H1 (cell line): ENCODE measurements around the gene BEAN1. TPM values are rescaled to one million over a fixed set of nuclear protein-coding genes. Genes with fewer than 3 reads are reported as not detected.

Experiments used
- CTCF ChIA-PET: fragments of 300-600 bp; sonication (Branson Sonifier 250); formaldehyde crosslinking; loops from one replicate; lab custom pipeline; 2021; ENCODE audit not compliant: partially characterized antibody; lab: Charles Lee
- POLR2A ChIA-PET: fragments of 300-600 bp; sonication (Branson Sonifier 250); formaldehyde crosslinking; loops from one replicate; lab custom pipeline; 2021; ENCODE audit warnings: inconsistent platforms; ENCODE audit not compliant: partially characterized antibody; lab: Charles Lee
- DNase-seq, 2 experiments: peaks; one replicate each; pipeline versions ENCODE4 v3.0.0 to v3.0.0-alpha.2; 2010 to 2022; ENCODE audit warnings: low spot score in 2 of 2, low read depth in 1 of 2, mixed read lengths in 1 of 2
- FAIRE-seq: peaks from 2 replicates; lab custom pipeline; 2011; peaks lifted over from hg19 to GRCh38; lab: Jason Lieb, UNC
- H2AFZ ChIP-seq: 2 replicates; pipeline ENCODE4 v1.8.1; 2012; ENCODE audit warnings: low read length, inconsistent platforms
- H2AK5ac ChIP-seq: 2 replicates; pipeline ENCODE4 v1.6.1; 2013; ENCODE audit warnings: low read depth, low read length
- H2BK120ac ChIP-seq: replicated peaks from 2 replicates; pipeline ENCODE3; 2013; ENCODE audit warnings: low read depth, low read length, inconsistent platforms
- H2BK12ac ChIP-seq: 2 replicates; pipeline ENCODE4 v1.6.1; 2013; ENCODE audit warnings: low read depth, low read length
- H2BK15ac ChIP-seq: 2 replicates; pipeline ENCODE4 v1.6.1; 2013; ENCODE audit warnings: low read length
- H2BK20ac ChIP-seq: 2 replicates; pipeline ENCODE4 v1.6.1; 2013; ENCODE audit warnings: low read length
- H2BK5ac ChIP-seq: 2 replicates; pipeline ENCODE4 v1.6.1; 2013; ENCODE audit warnings: low read depth, low read length
- H3K14ac ChIP-seq: 2 replicates; pipeline ENCODE4 v1.6.1; 2013; ENCODE audit warnings: inconsistent platforms; ENCODE audit not compliant: insufficient read length
- H3K18ac ChIP-seq: 2 replicates; pipeline ENCODE4 v1.6.1; 2013; ENCODE audit warnings: low read length; ENCODE audit errors: extremely low read depth
- H3K23ac ChIP-seq: 2 replicates; pipeline ENCODE4 v1.6.1; 2013; ENCODE audit warnings: inconsistent platforms; ENCODE audit not compliant: insufficient read length
- H3K23me2 ChIP-seq: 2 replicates; pipeline ENCODE4 v1.6.1; 2013; ENCODE audit warnings: low read depth, low read length
- H3K27ac ChIP-seq: 2 replicates; pipeline ENCODE4 v1.6.1; 2011; ENCODE audit warnings: low read depth, low read length, inconsistent platforms
- H3K27me3 ChIP-seq, 4 experiments: replicated peaks in 1 of 4; 1 replicate in 1 of 4; 2 replicates in 3 of 4; pipeline versions ENCODE4 v1.6.1 to v1.8.1; 2011 to 2013; ENCODE audit warnings: low read length in 3 of 4, mild to moderate bottlenecking in 3 of 4, inconsistent platforms in 2 of 4, mixed read lengths in 2 of 4, moderate library complexity in 1 of 4; ENCODE audit not compliant: control insufficient read depth in 3 of 4, insufficient read depth in 3 of 4; ENCODE audit errors: extremely low read depth in 1 of 4
- H3K36me3 ChIP-seq, 4 experiments: 2 replicates each; pipeline versions ENCODE4 v1.6.1 to v1.8.1; 2011 to 2013; ENCODE audit warnings: mild to moderate bottlenecking in 4 of 4, low read length in 3 of 4, moderate library complexity in 2 of 4, control low read depth in 1 of 4, inconsistent platforms in 1 of 4; ENCODE audit not compliant: insufficient read depth in 4 of 4, control insufficient read depth in 2 of 4
- H3K4ac ChIP-seq: replicated peaks from 2 replicates; pipeline ENCODE3; 2013; ENCODE audit warnings: low read length, low read depth, mixed read lengths, inconsistent platforms; ENCODE audit not compliant: insufficient read length
- H3K4me1 ChIP-seq, 4 experiments: replicated peaks in 1 of 4; 1 replicate in 1 of 4; 2 replicates in 3 of 4; pipeline versions ENCODE4 v1.6.1 to v1.8.1; 2011 to 2013; ENCODE audit warnings: low read length in 3 of 4, inconsistent platforms in 2 of 4, mixed read lengths in 1 of 4; ENCODE audit not compliant: insufficient read depth in 4 of 4, control insufficient read depth in 3 of 4
- H3K4me2 ChIP-seq, 2 experiments: 2 replicates each; pipeline versions ENCODE4 v1.6.1 to v1.8.1; 2011 to 2013; ENCODE audit warnings: low read depth in 2 of 2, low read length in 2 of 2, control low read depth in 1 of 2, inconsistent platforms in 1 of 2, mild to moderate bottlenecking in 1 of 2; ENCODE audit not compliant: insufficient read depth in 1 of 2
- H3K4me3 ChIP-seq, 4 experiments: fragments of 200-600, 300-600 bp in 1 of 4; sonication (generic), shearing (Covaris generic), sonication (Bioruptor Twin) in 1 of 4; 2 replicates each; pipeline versions ENCODE4 v1.5.1 to v1.8.1; 2011 to 2016; ENCODE audit warnings: low read length in 4 of 4, low read depth in 3 of 4, control low read depth in 2 of 4, inconsistent platforms in 2 of 4, mild to moderate bottlenecking in 2 of 4, mixed read lengths in 1 of 4, moderate library complexity in 1 of 4; ENCODE audit not compliant: insufficient read depth in 2 of 4; ENCODE audit errors: extremely low read depth in 1 of 4
- H3K56ac ChIP-seq: replicated peaks from 2 replicates; pipeline ENCODE3; 2013; ENCODE audit warnings: low read depth, mild to moderate bottlenecking, mixed read lengths, low read length, inconsistent platforms; ENCODE audit not compliant: insufficient read length
- H3K79me1 ChIP-seq: 2 replicates; pipeline ENCODE4 v1.6.1; 2013; ENCODE audit warnings: low read depth, low read length, control low read depth
- H3K79me2 ChIP-seq, 2 experiments: 2 replicates each; pipeline versions ENCODE4 v1.6.1 to v1.8.1; 2012 to 2013; ENCODE audit warnings: low read length in 2 of 2, mild to moderate bottlenecking in 2 of 2, inconsistent platforms in 1 of 2; ENCODE audit not compliant: insufficient read depth in 2 of 2, control insufficient read depth in 1 of 2
- H3K9ac ChIP-seq, 4 experiments: replicated peaks in 1 of 4; 1 replicate in 1 of 4; 2 replicates in 3 of 4; pipeline versions ENCODE4 v1.6.1 to v1.8.1; 2011 to 2013; ENCODE audit warnings: low read depth in 3 of 4, low read length in 3 of 4, control low read depth in 2 of 4, mild to moderate bottlenecking in 2 of 4, moderate library complexity in 2 of 4, inconsistent platforms in 1 of 4; ENCODE audit errors: extremely low read depth in 1 of 4
- H3K9me3 ChIP-seq, 2 experiments: 2 replicates each; pipeline versions ENCODE4 v1.6.1 to v1.8.1; 2012 to 2013; ENCODE audit warnings: mild to moderate bottlenecking in 2 of 2, moderate library complexity in 2 of 2, control low read depth in 1 of 2, inconsistent platforms in 1 of 2, low read depth in 1 of 2, low read length in 1 of 2, mixed read lengths in 1 of 2; ENCODE audit not compliant: insufficient read depth in 2 of 2
- H4K20me1 ChIP-seq, 2 experiments: replicated peaks in 1 of 2; 2 replicates each; pipeline versions ENCODE3 to v1.8.1; 2011 to 2013; ENCODE audit warnings: inconsistent platforms in 2 of 2, low read length in 2 of 2, mild to moderate bottlenecking in 1 of 2; ENCODE audit not compliant: insufficient read depth in 2 of 2, control insufficient read depth in 1 of 2
- H4K5ac ChIP-seq: 2 replicates; pipeline ENCODE4 v1.6.1; 2013; ENCODE audit warnings: low read length, low read depth, mixed read lengths, inconsistent platforms; ENCODE audit not compliant: insufficient read length
- H4K8ac ChIP-seq: 2 replicates; pipeline ENCODE4 v1.8.0; 2013; ENCODE audit warnings: mild to moderate bottlenecking, moderate library complexity, low read length, inconsistent platforms; ENCODE audit not compliant: insufficient read depth; ENCODE audit errors: extremely low read depth
- H4K91ac ChIP-seq: replicated peaks from 2 replicates; pipeline ENCODE3; 2013; ENCODE audit warnings: low read length, mixed read lengths, inconsistent platforms; ENCODE audit not compliant: insufficient read length
- BCL11A ChIP-seq, 2 experiments: IDR thresholded peaks; one replicate each; pipeline ENCODE4 v1.6.1; 2011; ENCODE audit warnings: low read depth in 2 of 2, low read length in 2 of 2, mild to moderate bottlenecking in 2 of 2
- CREB1 ChIP-seq: IDR thresholded peaks from 2 replicates; pipeline ENCODE4 v1.6.1; 2012; ENCODE audit warnings: inconsistent platforms
- EGR1 ChIP-seq: IDR thresholded peaks from 2 replicates; pipeline ENCODE4 v1.6.1; 2011; ENCODE audit warnings: low read depth, low read length, borderline replicate concordance
- EP300 ChIP-seq, 2 experiments: IDR thresholded peaks; 1 replicate in 1 of 2; 2 replicates in 1 of 2; pipeline ENCODE4 v1.6.1; 2011 to 2012; ENCODE audit warnings: low read depth in 2 of 2, low read length in 2 of 2, mild to moderate bottlenecking in 2 of 2, borderline replicate concordance in 1 of 2, inconsistent platforms in 1 of 2, moderate library complexity in 1 of 2
- JUN ChIP-seq: IDR thresholded peaks from 2 replicates; pipeline ENCODE4 v1.6.1; 2011; ENCODE audit warnings: low read depth, mild to moderate bottlenecking, improper control_type of control experiment, low read length
- POLR2AphosphoS5 ChIP-seq: IDR thresholded peaks from 2 replicates; pipeline ENCODE4 v1.6.1; 2011; ENCODE audit warnings: low read depth, low read length
- RAD21 ChIP-seq, 2 experiments: IDR thresholded peaks in 1 of 2; conservative IDR thresholded peaks in 1 of 2; 2 replicates each; pipeline ENCODE4 v1.6.1; 2011; ENCODE audit warnings: low read depth in 2 of 2, low read length in 2 of 2, improper control_type of control experiment in 1 of 2, inconsistent platforms in 1 of 2, mild to moderate bottlenecking in 1 of 2, moderate library complexity in 1 of 2
- RNF2 ChIP-seq: fragments of 200-900, 300-1000 bp; sonication (generic); IDR thresholded peaks from 2 replicates; pipeline ENCODE4 v1.7.1; 2016; ENCODE audit warnings: borderline replicate concordance, low read depth, mild to moderate bottlenecking, antibody characterized with exemption, low read length; ENCODE audit not compliant: poor library complexity, severe bottlenecking; ENCODE audit errors: missing control alignments
- RXRA ChIP-seq: IDR thresholded peaks from 2 replicates; pipeline ENCODE4 v1.6.1; 2011; ENCODE audit warnings: low read depth, mild to moderate bottlenecking, low read length, moderate library complexity; ENCODE audit not compliant: insufficient read depth
- SRF ChIP-seq: IDR thresholded peaks from 2 replicates; pipeline ENCODE4 v1.6.1; 2011; ENCODE audit warnings: mild to moderate bottlenecking, low read depth, low read length, moderate library complexity
- WGBS, 2 experiments: shearing (Covaris generic) in 1 of 2; methylation state at CpG; one replicate each; pipeline versions ENCODE4 v1.1.6 to v1.1.7; 2013 to 2015; ENCODE audit warnings: low lambda C conversion rate in 2 of 2, mixed read lengths in 2 of 2, inconsistent platforms in 1 of 2, low coverage in 1 of 2, missing lambda C conversion rate in 1 of 2; ENCODE audit not compliant: insufficient replicate concordance in 2 of 2, insufficient coverage in 1 of 2, insufficient read length in 1 of 2; ENCODE audit errors: extremely low coverage in 1 of 2, missing lambda C conversion rate in 1 of 2; 5-methylcytosine and 5-hydroxymethylcytosine counted together
- polyA plus RNA-seq, 7 experiments: library from polyadenylated mRNA; depleted of rRNA in 3 of 7; stranded (reverse) in 5 of 7; unstranded in 2 of 7; fragments of >200 nt in 5 of 7; fragments of 200-250 nt in 2 of 7; gene quantifications; 1 replicate in 5 of 7; 2 replicates in 1 of 7; 4 replicates in 1 of 7; pipeline versions ENCODE4 v1.2.1 to v1.2.3, GENCODE V29; 2011 to 2013; ENCODE audit warnings: missing spikeins in 2 of 7, mixed read lengths in 2 of 7
- total RNA-seq: library from RNA; stranded (reverse); fragmentation: NEBNext Ultra II Directional; extraction: Animal tissue kit (Norgen Biotek cat#: 25700); gene quantifications from 2 replicates; pipeline ENCODE4 v1.2.1, GENCODE V29; 2021

BEAN1 gene
- total and polyA plus RNA-seq, 2 of the 8 experiments (the other 6 are each of a cell fraction or from before 2014, with no cell fraction given) = 0.08 TPM; not detected in 1

GRCh38 chr16:66439051-66439730 is 12.1 kb downstream of the BEAN1 start:
- Histone ChIP-seq H3K4me1 (peaks cover 0 to 13% (median 4%) of the 10 kb centered on the region in 4 experiments; a peak in 4 of 7 replicates), H2BK12ac (no peak overlapping the region), H2AFZ (no peak overlapping the region), H3K79me1 (no peaks in the 10 kb centered on the region), H3K9me3 (no peaks in the 10 kb centered on the region), H3K27ac (no peak overlapping the region), H3K56ac (no peak overlapping the region), H3K79me2 (no peaks in the 10 kb centered on the region), H3K27me3 (peaks cover 0 to 3% (median 0%) of the 10 kb centered on the region in 4 experiments; a peak in 2 of 7 replicates), H3K36me3 (no peaks in the 10 kb centered on the region), H2BK120ac (no peak overlapping the region), H2BK20ac (no peak overlapping the region), H3K14ac (no peak overlapping the region), H3K23ac (no peak overlapping the region), H3K23me2 (no peaks in the 10 kb centered on the region), H3K9ac (no peak overlapping the region), H4K20me1 (no peaks in the 10 kb centered on the region), H2BK5ac (no peak overlapping the region), H4K91ac (peak overlapping the region; percentile 55), H2BK15ac (no peak overlapping the region), H2AK5ac (no peak overlapping the region), H3K18ac (no peak overlapping the region), H3K4ac (no peak overlapping the region), H3K4me3 (no peak overlapping the region), H3K4me2 (no peak overlapping the region), H4K8ac (no peak overlapping the region), H4K5ac (no peak overlapping the region)
- TF ChIP-seq CREB1 (no peak), RNF2 (no peak), EP300 (IDR thresholded peaks at IDR 0.05; ENCODE audit: borderline replicate concordance in 1 of 2, low read depth in 2 of 2, low read length in 2 of 2) (no peak), SRF (no peak), POLR2AphosphoS5 (no peak), JUN (no peak), EGR1 (no peak), BCL11A (IDR thresholded peaks at IDR 0.05; ENCODE audit: low read depth in 2 of 2, low read length in 2 of 2) (no peak), RAD21 (IDR thresholded peaks at IDR 0.05 in 1 of 2, conservative IDR thresholded peaks at IDR 0.05 in 1 of 2; ENCODE audit: low read depth in 2 of 2, low read length in 2 of 2) (no peak), RXRA (no peak)
- ChIA-PET CTCF (interaction anchor here (0.6 to 1.5 kb wide), 6 partner anchors 23 to 204 kb away, joined by 3 to 5 read pairs (median 4); no protein-coding TSS in a partner anchor), POLR2A (no interaction called here)
- FAIRE-seq (no peak), DNase-seq (no peak)
- WGBS, 2 experiments = 92% methylated on average over 5 of the region's 5 CpGs; no CpG with 5 or more reads in 1 of the 2 experiments
